Hindlimb muscle (tissue), 1 donor: ENCODE measurements around the gene C20orf96. TPM values are rescaled to one million over a fixed set of nuclear protein-coding genes. Genes with fewer than 3 reads are reported as not detected.
"Not testable (repeated sequence)": the region's sequence is repeated elsewhere in the genome, so short reads cannot be mapped to it uniquely, and the experiment has no call there.

Experiments used
- DNase-seq: peaks from one replicate; pipeline ENCODE4 v3.0.0-alpha.2; 2013
- polyA plus RNA-seq: library from polyadenylated mRNA; unstranded; fragments of 120-200 nt; gene quantifications from one replicate; pipeline ENCODE4 v1.2.1, GENCODE V29; 2013; ENCODE audit not compliant: insufficient read length

Gene C20orf96
- polyA plus RNA-seq, 1 donor, result 11.1 TPM

- DNase-seq, result no peak
These were observed 63.6 kb downstream of the C20orf96 start, which contains the start of gene DEFB129 for GRCh38 chr20:226958-227357. TSS of gene DEFB129 (plus strand) at chr20:227258. CDS start at chr20:227289, 31 bp downstream.

GRCh38 chr20:225879-226278, 64.7 kb downstream of the C20orf96 start:
- DNase-seq, result not testable (repeated sequence)

GRCh38 chr20:221258-221830, 69.2 kb downstream of the C20orf96 start:
- no peak for DNase-seq

Other genes with a start within 250 kb of the C20orf96 start
- gene DEFB125, start 203.1 kb downstream of the C20orf96 start, polyA plus RNA-seq, result not detected
- gene DEFB126, start 148.2 kb downstream of the C20orf96 start, polyA plus RNA-seq, result not detected
- gene DEFB127, start 133.3 kb downstream of the C20orf96 start, polyA plus RNA-seq, result not detected
- gene DEFB128, start 101.0 kb downstream of the C20orf96 start, polyA plus RNA-seq, result not detected
- gene DEFB129, start 63.5 kb downstream of the C20orf96 start, polyA plus RNA-seq, result not detected
- not detected for gene DEFB132, start 33.0 kb downstream of the C20orf96 start, polyA plus RNA-seq
- gene ZCCHC3, start 6.8 kb upstream of the C20orf96 start, polyA plus RNA-seq, result 30.1 TPM
- 29.8 TPM for gene SOX12, start 34.8 kb upstream of the C20orf96 start, polyA plus RNA-seq
- 28.4 TPM for gene NRSN2, start 56.4 kb upstream of the C20orf96 start, polyA plus RNA-seq
- 3.3 TPM for gene TRIB3, start 90.0 kb upstream of the C20orf96 start, polyA plus RNA-seq
- 55.3 TPM for gene RBCK1, start 117.5 kb upstream of the C20orf96 start, polyA plus RNA-seq
- 28.1 TPM for gene TBC1D20, start 171.8 kb upstream of the C20orf96 start, polyA plus RNA-seq